Ovary (tissue), 9 donors: ENCODE data around the gene SAMMSON. TPM values are rescaled to one million over a fixed set of nuclear protein-coding genes. Genes with fewer than 3 reads are reported as not detected.

Source experiments
- DNase-seq, 5 donors: peaks; one replicate each; pipeline ENCODE4 v3.0.0-alpha.2; 2019 to 2020
- H3K27ac ChIP-seq, 2 donors: fragments of 200-600 bp; one replicate each; pipeline versions ENCODE4 v1.5.1 to v1.8.0; 2019 to 2022
- H3K27me3 ChIP-seq: fragments of 200-600 bp; one replicate; pipeline ENCODE4 v1.8.0; 2022
- H3K36me3 ChIP-seq: fragments of 200-600 bp; sonication (generic); one replicate; pipeline ENCODE4 v1.5.1; 2019
- H3K4me1 ChIP-seq: one replicate; pipeline ENCODE4 v1.8.1; 2013; ENCODE audit warnings: mild to moderate bottlenecking, moderate library complexity; ENCODE audit not compliant: insufficient read depth
- H3K4me3 ChIP-seq: fragments of 200-600 bp; sonication (generic); one replicate; pipeline ENCODE4 v1.5.1; 2017
- H3K9me3 ChIP-seq, 2 donors: fragments of 200-600 bp in 1 of 2; sonication (generic) in 1 of 2; one replicate each; pipeline versions ENCODE4 v1.5.1 to v1.8.1; 2013 to 2019; ENCODE audit warnings: mild to moderate bottlenecking in 1 of 2, moderate library complexity in 1 of 2
- CTCF ChIP-seq, 3 donors: fragments of 450-650 bp in 2 of 3; fragments of 200-600 bp in 1 of 3; IDR thresholded peaks; one replicate each; pipeline versions ENCODE4 v1.5.1 to v1.8.0; 2016 to 2022; ENCODE audit warnings: antibody characterized with exemption in 3 of 3, mild to moderate bottlenecking in 1 of 3
- EP300 ChIP-seq: sonication (generic); formaldehyde crosslinking; IDR thresholded peaks from one replicate; pipeline ENCODE4 v1.6.1; 2017; ENCODE audit warnings: antibody characterized with exemption
- POLR2A ChIP-seq: fragments of 450-650 bp; IDR thresholded peaks from one replicate; pipeline ENCODE4 v1.6.1; 2017; ENCODE audit warnings: antibody characterized with exemption, mild to moderate bottlenecking, moderate library complexity
- WGBS, 3 donors: extraction: QIAGEN DNeasy Blood & Tissue Kit in 1 of 3; methylation state at CpG; one replicate each; pipeline versions ENCODE4 v1.1.5 to v1.1.7; 2013 to 2017; 5-methylcytosine and 5-hydroxymethylcytosine counted together
- intact Hi-C, 4 donors: fragments of 100-400 bp; cut with DNase I; formaldehyde crosslinking; loops; one replicate each; pipeline versions ENCODE4 v1.11.0 to v1.15.1; 2022 to 2023
- polyA plus RNA-seq, 2 donors: library from polyadenylated mRNA; stranded (reverse); fragments of 200-250 nt in 1 of 2; fragments of 350-450 nt in 1 of 2; fragmentation: Illumina TruSeq in 1 of 2; extraction: RNeasy Lipid Tissue Mini Kit (QIAGEN cat#74804) in 1 of 2; gene quantifications; one replicate each; pipeline ENCODE4 v1.2.3, GENCODE V29; 2013 to 2014
- total RNA-seq, 7 donors: library from RNA; depleted of rRNA in 2 of 7; stranded (reverse); fragments of >200 nt in 2 of 7; fragmentation: NEBNext Ultra II Directional in 3 of 7; extraction: Animal tissue kit (Norgen Biotek cat#: 25700) in 3 of 7; gene quantifications; one replicate each; pipeline versions ENCODE4 v1.1.0 to v1.2.4, GENCODE V29; 2016 to 2023
- donor health status: DM: no; HTN: no; CAD: no; lungs with moderate emphysema.
- donor health status: DM: no; HTN: no; CAD: no.
- donor health status: Bipolar disorder and iron deficiency.
- donor health status: DM: yes; HTN: yes; CAD: no.
- donor health status: DM: no; HTN: no; CAD: no.
- donor health status: DM: yes; HTN: yes; CAD: no.

The SAMMSON gene
- total and polyA plus RNA-seq, 9 donors = 0.20 to 0.57 (median 0.31) TPM; not detected in 1

DNA sequence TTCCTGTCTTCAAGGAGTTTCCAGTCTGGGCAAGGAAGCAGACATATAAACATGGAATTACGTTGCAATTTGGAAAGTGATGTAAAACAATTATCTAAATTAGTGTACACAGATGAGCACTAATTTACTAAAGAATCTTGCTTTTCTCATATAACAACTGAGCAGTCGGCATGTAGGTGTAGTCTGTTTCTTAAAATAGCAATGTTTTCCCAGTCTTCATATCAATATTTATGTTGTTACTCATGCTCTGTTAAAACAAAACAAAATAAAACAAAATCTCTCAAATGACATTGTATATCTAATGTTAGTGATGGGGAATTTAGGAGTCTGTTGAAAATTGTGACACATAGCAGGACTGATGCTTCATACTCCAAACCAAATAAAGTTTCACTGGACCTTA lies 75.6 kb downstream of the SAMMSON start:
- TF ChIP-seq EP300 (no peak), CTCF (IDR thresholded peaks at IDR 0.05) (no peak), POLR2A (no peak)
- intact Hi-C loops = no loop called here
- Histone ChIP-seq H3K36me3 (no peaks in the 10 kb centered on the region), H3K4me3 (no peak overlapping the region), H3K4me1 (no peaks in the 10 kb centered on the region), H3K9me3 (no peaks in the 10 kb centered on the region), H3K27ac (no peak overlapping the region), H3K27me3 (no peaks in the 10 kb centered on the region)
- WGBS, 3 donors = 11 to 30% (median 18%) methylated on average over 2 of the region's 2 CpGs
- DNase-seq = no peak

- Histone ChIP-seq H3K4me3 (no peak overlapping the region), H3K27ac (no peak overlapping the region), H3K4me1 (no peaks in the 10 kb centered on the region), H3K36me3 (no peaks in the 10 kb centered on the region), H3K9me3 (no peaks in the 10 kb centered on the region), H3K27me3 (no peaks in the 10 kb centered on the region)
- no peak for DNase-seq
- 46 to 49% (median 48%) methylated on average over 3 of the region's 3 CpGs for WGBS, 3 donors
- TF ChIP-seq EP300 (no peak), POLR2A (no peak), CTCF (IDR thresholded peaks at IDR 0.05) (no peak)
- intact Hi-C loops = no loop called here
These were observed 76.9 kb downstream of the SAMMSON start for GRCh38 chr3:70076396-70076795.

DNA sequence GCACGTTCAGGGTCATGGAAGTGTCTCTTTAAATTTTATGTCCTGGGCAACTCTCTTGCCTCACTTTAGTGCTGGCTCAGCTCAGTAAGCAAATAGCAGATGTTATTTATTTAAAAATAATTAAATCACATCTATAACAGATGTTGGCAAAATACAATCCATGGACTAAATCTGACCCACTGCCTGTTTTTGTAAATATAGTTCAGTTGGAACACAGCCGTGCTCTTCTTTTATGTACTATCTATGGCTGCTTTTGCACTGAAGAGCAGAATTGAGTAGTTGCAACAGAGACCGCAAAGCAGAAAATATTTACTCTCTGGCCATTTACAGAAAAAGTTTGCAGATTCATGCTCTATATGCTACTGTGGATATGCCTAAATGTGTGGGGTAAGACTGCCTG lies 79.2 kb downstream of the SAMMSON start:
- no peak overlapping the region for H3K4me3 ChIP-seq
- H3K27me3 ChIP-seq = no peaks in the 10 kb centered on the region
- intact Hi-C loops = no loop called here
- no peaks in the 10 kb centered on the region for H3K36me3 ChIP-seq
- H3K4me1 ChIP-seq = no peaks in the 10 kb centered on the region
- TF ChIP-seq POLR2A (no peak), CTCF (IDR thresholded peaks at IDR 0.05) (no peak), EP300 (no peak)
- no peak for DNase-seq
- no peaks in the 10 kb centered on the region for H3K9me3 ChIP-seq
- H3K27ac ChIP-seq = no peak overlapping the region
- 63 to 78% (median 73%) methylated on average over 3 of the region's 3 CpGs for WGBS, 3 donors

DNA sequence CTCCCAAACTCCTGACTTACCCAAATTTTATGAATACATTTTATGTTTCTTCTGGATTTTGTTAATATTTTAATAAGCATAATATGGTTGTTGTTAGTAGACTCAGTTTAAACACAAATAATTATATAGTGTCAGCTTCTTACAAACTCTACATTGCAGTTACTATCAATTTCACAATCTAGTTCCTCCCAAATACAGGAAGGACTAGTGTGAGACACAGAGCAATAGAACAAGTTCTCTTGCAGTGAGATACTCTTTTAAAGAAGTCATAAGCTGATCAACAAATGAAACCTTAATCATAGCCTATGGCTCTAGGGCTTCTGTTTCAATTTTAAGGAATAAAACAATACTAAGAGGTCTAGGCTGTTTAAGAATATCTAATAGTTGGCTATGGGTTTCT lies 86.1 kb downstream of the SAMMSON start:
- Histone ChIP-seq H3K36me3 (no peaks in the 10 kb centered on the region), H3K9me3 (no peaks in the 10 kb centered on the region), H3K4me3 (no peak overlapping the region), H3K27ac (no peak overlapping the region), H3K4me1 (peaks cover 1% of the 10 kb centered on the region), H3K27me3 (no peaks in the 10 kb centered on the region)
- intact Hi-C loops = no loop called here
- TF ChIP-seq EP300 = no peak
- DNase-seq = no peak

DNA sequence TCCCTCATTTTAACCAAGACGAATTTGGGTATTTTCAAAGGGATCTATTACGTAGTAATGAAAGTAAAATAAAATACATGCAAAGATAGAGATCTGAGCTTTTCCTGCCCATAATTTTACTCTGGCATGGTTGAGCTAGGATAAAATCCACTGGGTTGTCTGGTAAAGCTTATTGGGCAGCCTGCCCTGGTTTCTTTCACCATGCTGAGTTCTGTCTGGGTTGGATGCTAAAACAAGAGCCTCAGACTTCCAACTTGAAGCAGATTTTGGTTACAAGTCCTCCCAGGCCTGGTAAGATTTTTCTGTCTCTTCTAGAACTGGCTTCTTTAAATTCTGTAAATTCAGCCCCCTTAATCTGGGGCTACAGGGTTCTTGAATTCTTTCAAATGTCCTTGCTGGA lies 86.8 kb downstream of the SAMMSON start:
- 91 to 94% (median 92%) methylated on average over 2 of the region's 2 CpGs for WGBS, 3 donors

More for the DNA sequence above, 86.8 kb downstream of the SAMMSON start:
- Histone ChIP-seq H3K27ac (no peak overlapping the region), H3K4me1 (peaks cover 1% of the 10 kb centered on the region), H3K9me3 (no peaks in the 10 kb centered on the region), H3K36me3 (no peaks in the 10 kb centered on the region), H3K27me3 (no peaks in the 10 kb centered on the region), H3K4me3 (no peak overlapping the region)
- intact Hi-C loops = no loop called here
- DNase-seq = no peak
- TF ChIP-seq EP300 (no peak), POLR2A (no peak), CTCF (IDR thresholded peaks at IDR 0.05) (no peak)
